Stomach (tissue), 9 donors: ENCODE results near the gene CDH16. TPM values are rescaled to one million over a fixed set of nuclear protein-coding genes. Genes with fewer than 3 reads are reported as not detected.

Experiments used
- DNase-seq, 2 donors: peaks; one replicate each; pipeline versions ENCODE4 v3.0.0 to v3.0.0-alpha.2; 2013 to 2019
- H3K27ac ChIP-seq, 5 donors: fragments of 200-600 bp in 4 of 5; sonication (generic) in 4 of 5; one replicate each; pipeline ENCODE4 v1.5.1; 2013 to 2019; ENCODE audit warnings: mild to moderate bottlenecking in 1 of 5, moderate library complexity in 1 of 5
- H3K27me3 ChIP-seq, 3 donors: fragments of 200-600 bp; sonication (generic); one replicate each; pipeline ENCODE4 v1.5.1; 2017 to 2019; ENCODE audit warnings: mixed run types in 1 of 3
- H3K36me3 ChIP-seq, 4 donors: fragments of 200-600 bp; sonication (generic); 1 replicate in 3 of 4; 2 replicates in 1 of 4; pipeline ENCODE4 v1.5.1; 2016 to 2019
- H3K4me1 ChIP-seq, 4 donors: fragments of 200-600 bp; sonication (generic); one replicate each; pipeline ENCODE4 v1.5.1; 2016 to 2019
- H3K4me3 ChIP-seq, 4 donors: fragments of 200-600 bp; sonication (generic) in 3 of 4; one replicate each; pipeline ENCODE4 v1.5.1; 2016 to 2019; ENCODE audit warnings: mild to moderate bottlenecking in 1 of 4
- H3K9me3 ChIP-seq, 4 donors: fragments of 200-600 bp; sonication (generic); one replicate each; pipeline ENCODE4 v1.5.1; 2016 to 2019
- EP300 ChIP-seq: sonication (generic); formaldehyde crosslinking; IDR thresholded peaks from one replicate; pipeline ENCODE4 v1.6.1; 2017; ENCODE audit warnings: antibody characterized with exemption
- POLR2A ChIP-seq, 4 donors: fragments of 450-650 bp; IDR thresholded peaks; one replicate each; pipeline ENCODE4 v1.6.1; 2016; ENCODE audit warnings: antibody characterized with exemption in 4 of 4, control low read depth in 2 of 4, mild to moderate bottlenecking in 1 of 4, moderate library complexity in 1 of 4
- POLR2AphosphoS5 ChIP-seq, 3 donors: sonication (generic); formaldehyde crosslinking; IDR thresholded peaks; one replicate each; pipeline ENCODE4 v1.6.1; 2016; ENCODE audit warnings: antibody characterized with exemption in 3 of 3
- WGBS, 5 donors: extraction: QIAGEN DNeasy Blood & Tissue Kit in 3 of 5; methylation state at CpG; one replicate each; pipeline versions ENCODE4 v1.1.5 to v1.1.7; 2013 to 2018; 5-methylcytosine and 5-hydroxymethylcytosine counted together
- intact Hi-C: fragments of 100-400 bp; cut with DNase I; formaldehyde crosslinking; loops from one replicate; pipeline ENCODE4 v1.15.1; 2023; ENCODE audit warnings: low total_unique reads
- polyA plus RNA-seq, 3 donors: library from polyadenylated mRNA; stranded (reverse); fragments of 200-250 nt; gene quantifications; one replicate each; pipeline ENCODE4 v1.2.3, GENCODE V29; 2013
- total RNA-seq, 5 donors: library from RNA; depleted of rRNA; stranded (reverse); fragments of >200 nt; gene quantifications; one replicate each; pipeline versions ENCODE4 v1.1.0 to v1.2.3, GENCODE V29; 2014 to 2016
- TF ChIP-seq, protein P1 (sequence below), 7 experiments: fragments of 450-650 bp in 4 of 7; fragments of 200-600 bp in 3 of 7; sonication (generic) in 3 of 7; IDR thresholded peaks; one replicate each; pipeline ENCODE4 v1.5.1; 2016 to 2019; ENCODE audit warnings: antibody characterized with exemption in 7 of 7, control low read depth in 2 of 7, mild to moderate bottlenecking in 1 of 7
- donor health status: healthy with polysubstance abuse.
- donor health status: Bipolar disorder and iron deficiency.
- donor health status: healthy.

The CDH16 gene
- total and polyA plus RNA-seq, 8 donors, result 0.14 to 2.3 (median 1.1) TPM; not detected in 5

DNA sequence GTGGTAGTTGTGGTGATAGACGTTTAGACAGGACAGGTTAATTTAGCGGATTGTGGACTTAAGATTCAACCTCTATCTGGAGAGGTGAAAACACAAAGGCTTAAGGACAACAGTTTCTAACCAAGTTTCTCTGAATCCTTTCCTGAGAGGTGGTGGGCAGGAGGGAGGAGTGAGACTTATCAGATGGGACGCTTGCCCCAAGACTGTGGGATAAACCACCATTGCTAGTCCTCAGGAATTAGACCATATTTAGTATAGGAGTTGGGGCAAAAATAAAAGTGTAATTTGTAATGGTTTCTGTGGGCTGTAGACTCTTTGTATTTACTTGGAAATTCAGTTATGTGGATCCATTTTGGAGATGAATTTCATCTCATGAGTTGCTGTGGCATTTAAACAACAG lies 31.8 kb downstream of the CDH16 start:
- no peaks in the 10 kb centered on the region for H3K27me3 ChIP-seq
- H3K4me3 ChIP-seq, result no peak overlapping the region
- 52 to 73% (median 68%) methylated on average over 3 of the region's 3 CpGs for WGBS, 5 donors
- H3K36me3 ChIP-seq, result peaks cover 13 to 52% (median 35%) of the 10 kb centered on the region in 4 donors
- TF ChIP-seq POLR2A (IDR thresholded peaks at IDR 0.05) (no peak), EP300 (no peak), POLR2AphosphoS5 (IDR thresholded peaks at IDR 0.05) (no peak)
- TF ChIP-seq, protein P1, sequence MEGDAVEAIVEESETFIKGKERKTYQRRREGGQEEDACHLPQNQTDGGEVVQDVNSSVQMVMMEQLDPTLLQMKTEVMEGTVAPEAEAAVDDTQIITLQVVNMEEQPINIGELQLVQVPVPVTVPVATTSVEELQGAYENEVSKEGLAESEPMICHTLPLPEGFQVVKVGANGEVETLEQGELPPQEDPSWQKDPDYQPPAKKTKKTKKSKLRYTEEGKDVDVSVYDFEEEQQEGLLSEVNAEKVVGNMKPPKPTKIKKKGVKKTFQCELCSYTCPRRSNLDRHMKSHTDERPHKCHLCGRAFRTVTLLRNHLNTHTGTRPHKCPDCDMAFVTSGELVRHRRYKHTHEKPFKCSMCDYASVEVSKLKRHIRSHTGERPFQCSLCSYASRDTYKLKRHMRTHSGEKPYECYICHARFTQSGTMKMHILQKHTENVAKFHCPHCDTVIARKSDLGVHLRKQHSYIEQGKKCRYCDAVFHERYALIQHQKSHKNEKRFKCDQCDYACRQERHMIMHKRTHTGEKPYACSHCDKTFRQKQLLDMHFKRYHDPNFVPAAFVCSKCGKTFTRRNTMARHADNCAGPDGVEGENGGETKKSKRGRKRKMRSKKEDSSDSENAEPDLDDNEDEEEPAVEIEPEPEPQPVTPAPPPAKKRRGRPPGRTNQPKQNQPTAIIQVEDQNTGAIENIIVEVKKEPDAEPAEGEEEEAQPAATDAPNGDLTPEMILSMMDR (IDR thresholded peaks at IDR 0.05), result no peak
- H3K27ac ChIP-seq, result no peak overlapping the region
- H3K9me3 ChIP-seq, result no peaks in the 10 kb centered on the region
- intact Hi-C loops, result no loop called here
- no peak for DNase-seq
- peaks cover 0 to 17% (median 7%) of the 10 kb centered on the region in 4 donors for H3K4me1 ChIP-seq

DNA sequence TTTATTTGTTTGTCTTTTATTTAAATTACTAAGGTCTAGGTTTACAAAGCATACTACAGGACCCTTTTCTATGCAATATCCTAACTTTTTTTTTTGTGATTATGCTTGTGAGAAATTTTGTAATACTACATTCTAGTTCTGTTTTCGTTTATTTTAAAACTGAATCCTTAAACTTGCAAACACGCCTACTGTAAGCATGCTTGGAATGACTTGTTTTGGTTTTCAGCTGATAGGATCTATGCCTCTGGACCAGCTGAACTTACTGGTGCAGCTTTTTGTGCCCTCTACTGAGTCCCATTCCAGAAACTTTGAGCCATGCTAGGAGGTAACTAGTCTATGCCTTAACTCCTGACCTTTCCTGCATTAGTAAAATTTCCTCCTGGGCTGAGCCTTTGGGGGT lies 32.4 kb downstream of the CDH16 start:
- no peak for DNase-seq
- TF ChIP-seq, protein P1 (IDR thresholded peaks at IDR 0.05), result no peak
- no peak for TF ChIP-seq EP300
- no peak for TF ChIP-seq POLR2A (IDR thresholded peaks at IDR 0.05)
- TF ChIP-seq POLR2AphosphoS5 (IDR thresholded peaks at IDR 0.05), result no peak
- intact Hi-C loops, result no loop called here
- Histone ChIP-seq H3K4me1 (peaks cover 6 to 23% (median 13%) of the 10 kb centered on the region in 4 donors), H3K9me3 (no peaks in the 10 kb centered on the region), H3K27ac (no peak overlapping the region), H3K4me3 (no peak overlapping the region), H3K36me3 (peaks cover 13 to 51% (median 35%) of the 10 kb centered on the region in 4 donors), H3K27me3 (no peaks in the 10 kb centered on the region)
- WGBS, 5 donors, result 29 to 59% (median 34%) methylated on average over 2 of the region's 2 CpGs

DNA sequence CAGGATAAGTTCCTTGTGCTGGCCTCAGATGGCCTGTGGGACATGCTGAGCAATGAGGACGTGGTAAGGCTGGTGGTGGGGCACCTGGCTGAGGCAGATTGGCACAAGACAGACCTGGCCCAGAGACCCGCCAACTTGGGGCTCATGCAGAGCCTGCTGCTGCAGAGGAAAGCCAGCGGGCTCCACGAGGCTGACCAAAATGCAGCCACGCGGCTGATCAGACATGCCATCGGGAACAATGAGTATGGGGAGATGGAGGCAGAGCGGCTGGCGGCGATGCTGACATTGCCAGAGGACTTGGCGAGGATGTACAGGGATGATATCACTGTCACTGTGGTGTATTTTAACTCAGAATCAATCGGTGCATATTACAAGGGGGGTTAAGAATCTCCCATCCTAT lies 33.2 kb downstream of the CDH16 start:
- 87 to 90% (median 90%) methylated on average over 11 to 12 of the region's 12 CpGs for WGBS, 5 donors
- no peak overlapping the region for H3K4me3 ChIP-seq
- intact Hi-C loops, result no loop called here
- H3K9me3 ChIP-seq, result no peaks in the 10 kb centered on the region
- peaks cover 11 to 31% (median 20%) of the 10 kb centered on the region in 4 donors for H3K4me1 ChIP-seq
- H3K36me3 ChIP-seq, result peaks cover 13 to 42% (median 35%) of the 10 kb centered on the region in 4 donors
- DNase-seq, result no peak
- TF ChIP-seq POLR2A (IDR thresholded peaks at IDR 0.05) (no peak), POLR2AphosphoS5 (IDR thresholded peaks at IDR 0.05) (no peak), EP300 (no peak)
- TF ChIP-seq, protein P1 (IDR thresholded peaks at IDR 0.05), result no peak
- no peaks in the 10 kb centered on the region for H3K27me3 ChIP-seq
- no peak overlapping the region for H3K27ac ChIP-seq

DNA sequence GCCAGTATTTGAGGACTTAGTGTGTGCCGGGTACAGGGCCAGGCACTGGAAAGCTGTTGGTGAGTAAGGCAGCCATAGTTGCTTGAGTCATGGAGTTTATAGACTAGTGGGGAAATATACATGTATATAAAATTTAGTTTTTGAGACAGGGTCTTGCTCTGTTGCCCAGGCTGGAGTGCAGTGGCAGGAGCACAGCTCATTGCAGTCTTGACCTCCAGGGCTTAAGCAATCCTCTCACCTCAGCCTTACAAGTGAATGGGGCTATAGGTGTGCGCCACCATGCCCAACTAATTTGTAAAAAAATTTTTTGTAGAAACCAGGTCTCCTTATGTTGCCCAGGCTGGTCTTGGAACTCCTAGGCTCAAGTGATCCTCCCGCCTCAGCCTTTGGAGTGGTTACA lies 36.0 kb downstream of the CDH16 start:
- Histone ChIP-seq H3K27ac (no peak overlapping the region), H3K27me3 (no peaks in the 10 kb centered on the region), H3K36me3 (peaks cover 13 to 40% (median 33%) of the 10 kb centered on the region in 4 donors), H3K4me3 (no peak overlapping the region), H3K4me1 (peaks cover 15 to 36% (median 23%) of the 10 kb centered on the region in 4 donors), H3K9me3 (no peaks in the 10 kb centered on the region)
- TF ChIP-seq POLR2AphosphoS5 (IDR thresholded peaks at IDR 0.05) (no peak), EP300 (no peak), POLR2A (IDR thresholded peaks at IDR 0.05) (no peak)
- TF ChIP-seq, protein P1 (IDR thresholded peaks at IDR 0.05), result no peak
- intact Hi-C loops, result no loop called here
- WGBS, 5 donors, result 92 to 98% (median 97%) methylated on average over 3 of the region's 3 CpGs
- DNase-seq, result no peak
